SK-N-SH (cell line): ENCODE measurements around the gene DGAT2. TPM values are rescaled to one million over a fixed set of nuclear protein-coding genes. Genes with fewer than 3 reads are reported as not detected.

Experiments used
- CTCF ChIA-PET: fragments of 300-600, 350-600 bp; formaldehyde crosslinking; extraction: SDS; loops from one replicate; lab custom pipeline; 2021; lab: Yijun Ruan, JAX
- POLR2A ChIA-PET: fragments of 350-600 bp; sonication (Branson Sonifier 250); formaldehyde crosslinking; extraction: SDS; loops from one replicate; lab custom pipeline; 2020; ENCODE audit warnings: antibody characterized with exemption, inconsistent platforms; lab: Yijun Ruan, JAX
- DNase-seq: peaks from one replicate; pipeline ENCODE4 v3.0.0; 2012
- H2AFZ ChIP-seq: fragments of 200-600 bp; sonication (generic); 2 replicates; pipeline ENCODE4 v1.8.1; 2016; ENCODE audit warnings: antibody characterized with exemption, mild to moderate bottlenecking, low read depth
- H3F3A ChIP-seq: fragments of 200-600 bp; sonication (generic); replicated peaks from 2 replicates; pipeline ENCODE3; 2016; ENCODE audit warnings: antibody characterized with exemption, mild to moderate bottlenecking; ENCODE audit not compliant: insufficient read depth
- H3K27ac ChIP-seq, 2 experiments: fragments of 200-500 bp in 1 of 2; fragments of 200-600 bp in 1 of 2; sonication (Bioruptor generic) in 1 of 2; sonication (generic), shearing (Covaris generic) in 1 of 2; 2 replicates each; pipeline versions ENCODE4 v1.5.1 to v1.6.1; 2014 to 2016; ENCODE audit warnings: low read depth in 2 of 2, inconsistent platforms in 1 of 2, low read length in 1 of 2, mild to moderate bottlenecking in 1 of 2, mixed read lengths in 1 of 2
- H3K27me3 ChIP-seq: fragments of 200-600 bp; sonication (generic), shearing (Covaris generic); 2 replicates; pipeline ENCODE4 v1.6.1; 2016; ENCODE audit warnings: mixed run types; ENCODE audit not compliant: insufficient read depth
- H3K36me3 ChIP-seq, 2 experiments: fragments of 200-500 bp in 1 of 2; fragments of 200-600 bp in 1 of 2; sonication (Bioruptor generic) in 1 of 2; sonication (generic) in 1 of 2; replicated peaks in 1 of 2; 2 replicates each; pipeline versions ENCODE3 to v1.5.1; 2014 to 2016; ENCODE audit warnings: low read length in 1 of 2, mild to moderate bottlenecking in 1 of 2; ENCODE audit not compliant: insufficient read depth in 2 of 2, control insufficient read depth in 1 of 2
- H3K4me1 ChIP-seq, 2 experiments: fragments of 200-500 bp in 1 of 2; fragments of 200-600 bp in 1 of 2; sonication (Bioruptor generic) in 1 of 2; sonication (generic), shearing (Covaris generic) in 1 of 2; 2 replicates each; pipeline versions ENCODE4 v1.5.1 to v1.6.1; 2014 to 2016; ENCODE audit warnings: low read depth in 1 of 2, low read length in 1 of 2, mixed run types in 1 of 2; ENCODE audit not compliant: insufficient read depth in 2 of 2, control insufficient read depth in 1 of 2
- H3K4me2 ChIP-seq: fragments of 200-600 bp; sonication (generic), shearing (Covaris generic); 2 replicates; pipeline ENCODE4 v1.6.1; 2017; ENCODE audit warnings: mixed run types
- H3K4me3 ChIP-seq, 2 experiments: fragments of 200-500 bp in 1 of 2; fragments of 200-600 bp in 1 of 2; sonication (Bioruptor generic) in 1 of 2; sonication (generic), shearing (Covaris generic) in 1 of 2; 2 replicates each; pipeline versions ENCODE4 v1.5.1 to v1.8.1; 2014 to 2016; ENCODE audit warnings: low read depth in 2 of 2, inconsistent platforms in 1 of 2, low read length in 1 of 2, mild to moderate bottlenecking in 1 of 2, mixed read lengths in 1 of 2, moderate library complexity in 1 of 2
- H3K79me2 ChIP-seq: fragments of 200-600 bp; sonication (generic); 2 replicates; pipeline ENCODE4 v1.8.1; 2017; ENCODE audit warnings: mild to moderate bottlenecking; ENCODE audit not compliant: insufficient read depth
- H3K9ac ChIP-seq: fragments of 200-600 bp; sonication (generic); 2 replicates; pipeline ENCODE4 v1.6.1; 2017; ENCODE audit warnings: mixed run types
- H3K9me2 ChIP-seq: fragments of 200-600 bp; sonication (generic); 2 replicates; pipeline ENCODE4 v1.6.1; 2017; ENCODE audit warnings: mixed run types
- H3K9me3 ChIP-seq: fragments of 200-600 bp; sonication (generic); 2 replicates; pipeline ENCODE4 v1.6.1; 2017; ENCODE audit warnings: mixed run types, mild to moderate bottlenecking, moderate library complexity
- H4K20me1 ChIP-seq: fragments of 200-600 bp; sonication (generic); 2 replicates; pipeline ENCODE4 v1.6.1; 2017; ENCODE audit warnings: mild to moderate bottlenecking, mixed run types; ENCODE audit not compliant: insufficient read depth
- CHD2 ChIP-seq: fragments of 150-350 bp; IDR thresholded peaks from 2 replicates; pipeline ENCODE4 v1.6.1; 2018; ENCODE audit warnings: low read length; ENCODE audit not compliant: partially characterized antibody
- EP300 ChIP-seq, 2 experiments: IDR thresholded peaks; 2 replicates each; pipeline versions ENCODE4 v1.4.0 to v1.6.1; 2012; ENCODE audit warnings: borderline replicate concordance in 1 of 2, low read depth in 1 of 2, low read length in 1 of 2
- FOXJ3 ChIP-seq: sonication (generic); formaldehyde crosslinking; IDR thresholded peaks from 2 replicates; pipeline ENCODE4 v1.5.1; 2020; ENCODE audit warnings: mild to moderate bottlenecking, missing genetic modification reagents
- GABPA ChIP-seq: IDR thresholded peaks from 2 replicates; pipeline ENCODE4 v1.4.0; 2012; ENCODE audit warnings: low read depth, mild to moderate bottlenecking
- GATA2 ChIP-seq: sonication (generic); formaldehyde crosslinking; IDR thresholded peaks from 2 replicates; pipeline ENCODE4 v1.5.0; 2020; ENCODE audit warnings: mild to moderate bottlenecking, missing genetic modification reagents
- RAD21 ChIP-seq: IDR thresholded peaks from 2 replicates; pipeline ENCODE4 v1.6.1; 2012; ENCODE audit warnings: mild to moderate bottlenecking, low read length
- RCOR1 ChIP-seq: fragments of 150-350 bp; IDR thresholded peaks from 2 replicates; pipeline ENCODE4 v1.6.1; 2017; ENCODE audit warnings: antibody characterized with exemption, low read length
- RFX5 ChIP-seq: IDR thresholded peaks from 2 replicates; pipeline ENCODE4 v1.6.1; 2012; ENCODE audit warnings: mild to moderate bottlenecking, improper control_type of control experiment, low read length
- SMC3 ChIP-seq: IDR thresholded peaks from 2 replicates; pipeline ENCODE4 v1.6.1; 2012; ENCODE audit warnings: low read depth, low read length, improper control_type of control experiment
- TCF12 ChIP-seq: IDR thresholded peaks from 2 replicates; pipeline ENCODE4 v1.4.0; 2012
- YY1 ChIP-seq: IDR thresholded peaks from 2 replicates; pipeline ENCODE4 v1.4.0; 2012; ENCODE audit warnings: low read depth, mild to moderate bottlenecking
- WGBS: methylation state at CpG from one replicate; pipeline ENCODE4 v1.1.6; 2017; ENCODE audit warnings: low lambda C conversion rate; 5-methylcytosine and 5-hydroxymethylcytosine counted together
- polyA plus RNA-seq, 3 experiments: library from polyadenylated mRNA; depleted of rRNA; stranded (reverse); fragments of >200 nt; gene quantifications; 2 replicates each; pipeline ENCODE4 v1.2.3, GENCODE V29; 2012
- TF ChIP-seq, protein P1 (sequence below): fragments of 200-600 bp; sonication (generic); IDR thresholded peaks from 2 replicates; pipeline ENCODE4 v1.6.1; 2017; ENCODE audit warnings: antibody characterized with exemption, mild to moderate bottlenecking, moderate library complexity
- TF ChIP-seq, protein P2 (sequence below): IDR thresholded peaks from 2 replicates; pipeline ENCODE4; 2012

The DGAT2 gene
- polyA plus RNA-seq, 1 of the 3 experiments (the other 2 are of a cell fraction): 1.4 TPM

DNA sequence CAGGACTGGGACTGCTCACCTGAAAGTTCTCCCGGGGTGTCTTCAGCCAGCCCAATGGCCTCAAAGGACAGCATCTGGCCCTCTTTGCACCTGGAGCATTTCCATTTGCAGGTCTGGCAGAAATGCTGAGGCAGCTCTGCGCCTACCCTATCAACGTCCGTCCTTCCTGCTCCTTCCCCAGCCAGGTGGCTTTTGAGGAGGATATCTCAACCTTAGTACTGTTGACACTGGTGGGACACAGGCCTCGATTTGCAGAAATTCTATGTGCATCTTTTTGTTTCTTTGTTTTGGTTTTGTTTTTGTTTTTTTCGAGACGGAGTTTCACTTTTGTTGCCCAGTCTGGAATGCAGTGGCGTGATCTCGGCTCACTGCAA lies 45.9 kb upstream of the DGAT2 start (continued):
- TF ChIP-seq, protein P1, sequence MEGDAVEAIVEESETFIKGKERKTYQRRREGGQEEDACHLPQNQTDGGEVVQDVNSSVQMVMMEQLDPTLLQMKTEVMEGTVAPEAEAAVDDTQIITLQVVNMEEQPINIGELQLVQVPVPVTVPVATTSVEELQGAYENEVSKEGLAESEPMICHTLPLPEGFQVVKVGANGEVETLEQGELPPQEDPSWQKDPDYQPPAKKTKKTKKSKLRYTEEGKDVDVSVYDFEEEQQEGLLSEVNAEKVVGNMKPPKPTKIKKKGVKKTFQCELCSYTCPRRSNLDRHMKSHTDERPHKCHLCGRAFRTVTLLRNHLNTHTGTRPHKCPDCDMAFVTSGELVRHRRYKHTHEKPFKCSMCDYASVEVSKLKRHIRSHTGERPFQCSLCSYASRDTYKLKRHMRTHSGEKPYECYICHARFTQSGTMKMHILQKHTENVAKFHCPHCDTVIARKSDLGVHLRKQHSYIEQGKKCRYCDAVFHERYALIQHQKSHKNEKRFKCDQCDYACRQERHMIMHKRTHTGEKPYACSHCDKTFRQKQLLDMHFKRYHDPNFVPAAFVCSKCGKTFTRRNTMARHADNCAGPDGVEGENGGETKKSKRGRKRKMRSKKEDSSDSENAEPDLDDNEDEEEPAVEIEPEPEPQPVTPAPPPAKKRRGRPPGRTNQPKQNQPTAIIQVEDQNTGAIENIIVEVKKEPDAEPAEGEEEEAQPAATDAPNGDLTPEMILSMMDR: no peak
- no peak for TF ChIP-seq SMC3

GRCh38 chr11:75725547-75726320 lies 42.8 kb upstream of the DGAT2 start:
- Histone ChIP-seq H3K9me3 (no peaks in the 10 kb centered on the region), H3K9me2 (no peaks in the 10 kb centered on the region), H3K27me3 (no peaks in the 10 kb centered on the region), H3K79me2 (no peaks in the 10 kb centered on the region), H3K36me3 (no peaks in the 10 kb centered on the region), H3K4me1 (peaks cover 0 to 12% of the 10 kb centered on the region in 2 experiments; a peak in 1 of 4 replicates), H3K9ac (no peak overlapping the region), H3K4me2 (no peak overlapping the region), H4K20me1 (no peaks in the 10 kb centered on the region), H2AFZ (no peak overlapping the region)
- POLR2A ChIA-PET: no interaction called here
- CTCF ChIA-PET: interaction anchor here (0.6 to 1.8 kb wide), 7 partner anchors 19 to 372 kb away, joined by 3 to 13 read pairs (median 3); partner anchors contain the start of gene DGAT2
- 77% methylated on average over 10 of the region's 13 CpGs for WGBS
- DNase-seq: peak; percentile 33
- no peak for TF ChIP-seq RCOR1
- TF ChIP-seq RFX5: no peak
- TF ChIP-seq GATA2 (CRISPR knock-in tag): no peak
- TF ChIP-seq TCF12: no peak
- TF ChIP-seq FOXJ3: no peak
- TF ChIP-seq EP300 (IDR thresholded peaks at IDR 0.05; ENCODE audit: borderline replicate concordance in 1 of 2, low read depth in 1 of 2, low read length in 1 of 2): 0 out of 4 replicates have a peak, but pooled peaks of 1 of the 2 experiments have one; percentile 9
- TF ChIP-seq, all 33 proteins: peak for 1
- Histone ChIP-seq H3K4me3 (no peak overlapping the region), H3F3A (no peaks in the 10 kb centered on the region), H3K27ac (peak overlapping the region in 1 of 2 experiments; percentile 1; a peak in 1 of 4 replicates)

DNA sequence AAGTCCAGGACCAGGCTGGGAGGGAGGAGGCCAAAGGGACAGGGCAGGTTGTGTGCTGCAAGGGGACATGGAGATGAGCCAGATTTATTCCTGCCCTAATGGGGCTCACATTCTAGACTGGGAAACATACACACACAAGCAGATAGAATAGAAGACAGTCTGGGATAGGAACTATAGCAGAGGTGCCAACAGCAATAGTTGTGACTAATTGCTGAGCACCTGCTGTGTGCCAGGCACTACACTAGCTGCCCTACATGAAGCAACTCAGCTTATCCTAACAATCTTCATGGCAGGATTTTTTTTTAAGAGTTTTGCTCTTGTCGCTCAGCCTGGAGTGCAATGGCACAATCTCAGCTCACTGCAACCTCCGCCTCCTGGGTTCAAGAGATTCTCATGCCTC lies 39.6 kb upstream of the DGAT2 start:
- Histone ChIP-seq H3K4me2 (no peak overlapping the region), H3K4me3 (no peak overlapping the region), H3K9me2 (no peaks in the 10 kb centered on the region), H3F3A (no peaks in the 10 kb centered on the region), H3K27me3 (no peaks in the 10 kb centered on the region), H3K79me2 (no peaks in the 10 kb centered on the region), H2AFZ (no peak overlapping the region), H3K9ac (no peak overlapping the region), H3K27ac (no peak overlapping the region), H3K9me3 (no peaks in the 10 kb centered on the region), H3K4me1 (peaks cover 0 to 18% of the 10 kb centered on the region in 2 experiments; a peak in 1 of 4 replicates), H4K20me1 (no peaks in the 10 kb centered on the region), H3K36me3 (no peaks in the 10 kb centered on the region)
- WGBS: 88% methylated on average over 2 of the region's 2 CpGs
- DNase-seq: no peak
- ChIA-PET CTCF (no interaction called here), POLR2A (no interaction called here)
- TF ChIP-seq, protein P2, sequence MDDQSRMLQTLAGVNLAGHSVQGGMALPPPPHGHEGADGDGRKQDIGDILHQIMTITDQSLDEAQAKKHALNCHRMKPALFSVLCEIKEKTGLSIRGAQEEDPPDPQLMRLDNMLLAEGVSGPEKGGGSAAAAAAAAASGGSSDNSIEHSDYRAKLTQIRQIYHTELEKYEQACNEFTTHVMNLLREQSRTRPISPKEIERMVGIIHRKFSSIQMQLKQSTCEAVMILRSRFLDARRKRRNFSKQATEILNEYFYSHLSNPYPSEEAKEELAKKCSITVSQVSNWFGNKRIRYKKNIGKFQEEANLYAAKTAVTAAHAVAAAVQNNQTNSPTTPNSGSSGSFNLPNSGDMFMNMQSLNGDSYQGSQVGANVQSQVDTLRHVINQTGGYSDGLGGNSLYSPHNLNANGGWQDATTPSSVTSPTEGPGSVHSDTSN: no peak
- TF ChIP-seq RAD21 (no peak), CHD2 (no peak), GABPA (no peak), YY1 (no peak)
